HG03135 (cell line): Measurements from ENCODE around the gene EIF2B4.

Source experiments
- ATAC-seq: cut with Tn5 transposase; IDR thresholded peaks from one replicate; pipeline ENCODE4 v1.9.1; 2021; ENCODE audit warnings: mild to moderate bottlenecking, moderate library complexity; ENCODE audit not compliant: unreplicated experiment

EIF2B4 gene

DNA sequence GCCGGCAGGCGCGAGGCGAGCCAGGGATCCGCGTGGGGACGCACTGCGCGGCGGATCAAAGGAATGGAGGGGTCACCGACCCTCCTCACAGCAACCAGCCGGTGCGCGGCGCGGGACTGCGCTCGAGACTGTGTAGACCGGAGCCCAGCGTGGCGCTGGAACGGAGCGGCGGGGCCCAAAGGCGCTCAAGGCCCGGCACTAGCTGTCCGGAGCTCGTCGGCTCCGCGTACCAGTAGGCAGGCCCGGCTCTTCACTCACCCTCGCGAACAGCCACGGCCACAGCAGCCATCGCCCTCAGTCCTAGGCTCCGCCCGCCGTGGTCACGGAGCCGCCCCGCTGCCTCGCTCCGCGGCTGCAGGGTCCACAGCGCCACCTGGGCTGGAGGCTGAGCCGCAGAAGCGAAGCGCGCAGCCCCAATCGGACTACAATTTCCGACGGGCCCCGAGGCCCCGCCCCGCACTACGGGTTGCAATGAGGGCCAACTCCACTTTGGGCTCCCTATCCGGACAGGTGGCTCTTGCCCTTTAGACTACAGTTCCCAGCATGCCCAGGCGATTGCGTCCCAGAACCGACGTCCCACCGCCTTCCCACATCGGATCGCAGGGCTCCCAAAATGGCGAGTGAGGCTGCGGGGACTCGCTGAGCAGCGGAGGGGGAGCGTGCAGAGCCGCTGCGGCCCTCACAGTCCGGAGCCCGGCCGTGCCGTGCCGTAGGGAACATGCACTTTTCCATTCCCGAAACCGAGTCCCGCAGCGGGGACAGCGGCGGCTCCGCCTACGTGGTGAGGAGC, at the start of gene EIF2B4, which contains the start of gene SNX17:
Gene EIF2B4, minus strand, starts transcription at position 313 of the 790 bp plus-strand sequence. Its CDS starts 24 bp downstream, at position 289.
Gene SNX17, plus strand, starts transcription at position 591 of the 790 bp plus-strand sequence. Its CDS starts 128 bp downstream, at position 719.
- peak; percentile 85 for ATAC-seq

GRCh38 chr2:27416151-27416550, 46.0 kb upstream of the EIF2B4 start:
- ATAC-seq, result no peak

GRCh38 chr2:27412419-27413152, 42.4 kb upstream of the EIF2B4 start:
- no peak for ATAC-seq

GRCh38 chr2:27409321-27410073, 39.4 kb upstream of the EIF2B4 start, which contains the start of gene PPM1G:
TSS of gene PPM1G (minus strand) at chr2:27409591. CDS start at chr2:27409422, 169 bp downstream.
- ATAC-seq, result peak; percentile 93

- ATAC-seq, result peak; percentile 33
These were observed 38.6 kb upstream of the EIF2B4 start for GRCh38 chr2:27408601-27409320.

- ATAC-seq, result no peak
These were observed 37.8 kb upstream of the EIF2B4 start for GRCh38 chr2:27407798-27408491.

DNA sequence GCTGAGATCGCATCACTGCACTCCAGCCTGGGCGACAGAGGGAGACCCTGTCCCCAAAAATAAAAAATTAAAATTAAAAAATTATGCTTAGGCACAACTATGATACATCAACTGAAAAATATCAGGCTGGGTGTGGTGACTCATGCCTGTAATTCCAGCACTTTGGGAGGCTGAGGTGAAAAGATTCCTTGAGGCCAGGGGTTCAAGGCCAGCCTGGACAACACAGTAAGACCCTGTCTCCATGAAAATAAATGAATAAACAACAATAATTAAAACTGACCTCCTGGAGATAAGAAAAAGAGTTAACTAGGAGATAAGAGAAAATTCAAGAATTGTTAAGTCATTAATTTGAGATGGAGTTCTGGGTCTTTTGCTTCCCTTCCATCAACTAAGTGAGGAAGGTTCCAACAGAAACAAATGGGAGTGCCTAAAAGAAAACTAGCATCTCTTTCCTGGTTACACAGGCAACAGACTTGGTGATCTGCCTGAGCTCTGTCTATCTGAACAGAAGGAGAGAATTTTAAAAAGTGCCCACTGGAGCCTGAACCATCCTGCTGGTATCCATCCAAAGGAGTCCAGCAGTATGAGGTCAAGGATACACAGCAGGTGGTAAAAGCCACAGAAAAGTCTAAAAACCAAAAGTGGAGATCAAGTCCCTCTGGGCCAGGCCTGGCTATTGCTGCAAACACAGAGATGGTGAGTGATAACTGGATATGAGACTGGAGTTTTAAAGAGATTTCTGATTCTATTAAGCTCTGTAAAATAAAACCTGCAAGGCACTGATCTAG, 30.4 kb upstream of the EIF2B4 start:
- no peak for ATAC-seq

GRCh38 chr2:27398962-27399361, 28.8 kb upstream of the EIF2B4 start:
- ATAC-seq, result no peak

- no peak for ATAC-seq
These were observed 23.1 kb upstream of the EIF2B4 start for GRCh38 chr2:27393225-27393624.

- ATAC-seq, result no peak
These were observed 20.9 kb upstream of the EIF2B4 start for GRCh38 chr2:27390822-27391679.

GRCh38 chr2:27381577-27382181, 11.5 kb upstream of the EIF2B4 start:
- no peak for ATAC-seq

GRCh38 chr2:27380626-27381545, 10.7 kb upstream of the EIF2B4 start, which contains the start of gene ZNF513:
TSS of gene ZNF513 (minus strand) at chr2:27380734. CDS start at chr2:27380526, 208 bp downstream.
- peak; percentile 67 for ATAC-seq

- no peak for ATAC-seq
These were observed 9.9 kb upstream of the EIF2B4 start for GRCh38 chr2:27379836-27380625.

DNA sequence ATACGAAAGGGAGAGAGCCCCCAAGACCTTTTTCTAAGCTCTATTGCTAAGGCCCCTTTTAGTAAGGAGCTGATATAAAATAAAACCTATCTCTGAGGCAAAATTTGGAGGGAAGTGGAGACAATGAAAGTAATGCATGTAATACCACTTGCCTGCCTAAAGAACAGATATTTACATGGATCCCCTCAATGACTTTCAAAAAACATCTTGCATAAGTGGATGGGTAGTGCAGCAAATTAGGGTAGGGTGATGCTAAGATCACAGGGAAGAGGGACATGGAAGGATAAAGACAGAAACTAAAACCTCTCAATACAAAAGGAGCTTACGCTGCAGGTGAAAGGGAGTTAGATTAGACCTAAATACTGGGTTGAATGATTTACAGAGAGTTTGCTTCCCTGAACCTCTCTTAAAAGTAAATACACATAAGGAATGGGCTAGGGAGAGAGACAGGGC, 9.3 kb upstream of the EIF2B4 start:
- ATAC-seq, result no peak

GRCh38 chr2:27378809-27379290, 8.7 kb upstream of the EIF2B4 start:
- ATAC-seq, result no peak
